Left lung (tissue), 10 donors: ENCODE measurements around the gene JDP2. TPM values are rescaled to one million over a fixed set of nuclear protein-coding genes. Genes with fewer than 3 reads are reported as not detected.

Experiments used
- ATAC-seq: fragments of 200-7000 bp; cut with Tn5 transposase; one replicate; pipeline ENCODE4 v1.9.1; 2020; ENCODE audit warnings: moderate library complexity
- DNase-seq, 4 donors: peaks; one replicate each; pipeline ENCODE4 v3.0.0-alpha.2; 2013 to 2020
- H3K27ac ChIP-seq, 2 donors: fragments of 200-600 bp; sonication (generic) in 1 of 2; one replicate each; pipeline versions ENCODE4 v1.5.0 to v1.8.0; 2020 to 2021
- H3K27me3 ChIP-seq, 2 donors: fragments of 200-600 bp; sonication (generic) in 1 of 2; one replicate each; pipeline versions ENCODE4 v1.5.0 to v1.8.0; 2020 to 2021
- H3K36me3 ChIP-seq, 2 donors: fragments of 200-600 bp; sonication (generic) in 1 of 2; one replicate each; pipeline versions ENCODE4 v1.5.0 to v1.8.0; 2020 to 2021
- H3K4me1 ChIP-seq, 2 donors: fragments of 200-600 bp; one replicate each; pipeline ENCODE4 v1.8.0; 2021
- H3K4me3 ChIP-seq, 2 donors: fragments of 200-600 bp; sonication (generic) in 1 of 2; one replicate each; pipeline versions ENCODE4 v1.5.0 to v1.8.0; 2020 to 2021; ENCODE audit warnings: mild to moderate bottlenecking in 1 of 2
- H3K9me3 ChIP-seq, 2 donors: fragments of 200-600 bp; sonication (generic) in 1 of 2; one replicate each; pipeline versions ENCODE4 v1.5.0 to v1.8.0; 2020 to 2021
- CTCF ChIP-seq, 2 donors: fragments of 200-600 bp; sonication (generic) in 1 of 2; IDR thresholded peaks; one replicate each; pipeline versions ENCODE4 v1.5.0 to v1.8.0; 2021; ENCODE audit warnings: antibody characterized with exemption in 2 of 2
- intact Hi-C, 2 donors: fragments of 100-400 bp; cut with DNase I; formaldehyde crosslinking; loops; one replicate each; pipeline versions ENCODE4 v1.11.2 to v1.14.2; 2022
- polyA plus RNA-seq, 6 donors: library from polyadenylated mRNA; unstranded; fragments of 120-200 nt; gene quantifications; one replicate each; pipeline ENCODE4 v1.2.1, GENCODE V29; 2013; ENCODE audit not compliant: insufficient read length in 6 of 6
- total RNA-seq, 2 donors: library from RNA; stranded (reverse); fragmentation: NEBNext Ultra II Directional; extraction: Animal tissue kit (Norgen Biotek cat#: 25700); gene quantifications; one replicate each; pipeline ENCODE4 v1.2.1, GENCODE V29; 2021
- donor health status: DM: no; HTN: yes; CAD: no.
- donor health status: DM: no; HTN: no; CAD: no.

JDP2 gene
- total and polyA plus RNA-seq, 8 donors = 20.3 to 57.6 (median 26.8) TPM

GRCh38 chr14:75501080-75501479 lies 73.3 kb downstream of the JDP2 start:
- Histone ChIP-seq H3K27ac (no peak overlapping the region), H3K36me3 (no peaks in the 10 kb centered on the region), H3K4me3 (no peak overlapping the region), H3K27me3 (no peaks in the 10 kb centered on the region), H3K4me1 (no peaks in the 10 kb centered on the region), H3K9me3 (no peaks in the 10 kb centered on the region)
- ATAC-seq = no peak
- intact Hi-C loops = no loop called here
- DNase-seq = no peak
- TF ChIP-seq CTCF (IDR thresholded peaks at IDR 0.05) = no peak

- ATAC-seq (no peak), DNase-seq (no peak)
- Histone ChIP-seq H3K4me1 (no peaks in the 10 kb centered on the region), H3K9me3 (peaks cover 0 to 10% of the 10 kb centered on the region in 2 donors), H3K36me3 (no peaks in the 10 kb centered on the region), H3K27me3 (no peaks in the 10 kb centered on the region), H3K4me3 (no peak overlapping the region), H3K27ac (no peak overlapping the region)
- intact Hi-C loops = no loop called here
- no peak for TF ChIP-seq CTCF (IDR thresholded peaks at IDR 0.05)
Measured at GRCh38 chr14:75504411-75504810, 76.6 kb downstream of the JDP2 start.

- no peak for DNase-seq
- Histone ChIP-seq H3K27me3 (no peaks in the 10 kb centered on the region), H3K9me3 (peaks cover 0 to 24% of the 10 kb centered on the region in 2 donors), H3K27ac (no peak overlapping the region), H3K36me3 (no peaks in the 10 kb centered on the region), H3K4me1 (no peaks in the 10 kb centered on the region), H3K4me3 (no peak overlapping the region)
- no peak for ATAC-seq
- intact Hi-C loops = no loop called here
- TF ChIP-seq CTCF (IDR thresholded peaks at IDR 0.05) = no peak
Measured at GRCh38 chr14:75506930-75507329, 79.1 kb downstream of the JDP2 start.

- Histone ChIP-seq H3K27ac (no peak overlapping the region), H3K9me3 (peaks cover 0 to 24% of the 10 kb centered on the region in 2 donors), H3K4me1 (peaks cover 0 to 15% of the 10 kb centered on the region in 2 donors), H3K36me3 (no peaks in the 10 kb centered on the region), H3K4me3 (no peak overlapping the region), H3K27me3 (no peaks in the 10 kb centered on the region)
- intact Hi-C loops = no loop called here
- TF ChIP-seq CTCF (IDR thresholded peaks at IDR 0.05) = no peak
- ATAC-seq (no peak), DNase-seq (no peak)
Measured at GRCh38 chr14:75510547-75510946, 82.7 kb downstream of the JDP2 start.

GRCh38 chr14:75511201-75511600 lies 83.4 kb downstream of the JDP2 start:
- intact Hi-C loops = no loop called here
- Histone ChIP-seq H3K4me3 (no peak overlapping the region), H3K27ac (no peak overlapping the region), H3K36me3 (no peaks in the 10 kb centered on the region), H3K9me3 (peaks cover 0 to 24% of the 10 kb centered on the region in 2 donors), H3K27me3 (no peaks in the 10 kb centered on the region), H3K4me1 (peaks cover 0 to 21% of the 10 kb centered on the region in 2 donors)
- ATAC-seq = no peak
- TF ChIP-seq CTCF (IDR thresholded peaks at IDR 0.05) = no peak
- DNase-seq = no peak
